ENCODE results near the gene DHX8.

DHX8 gene

DNA sequence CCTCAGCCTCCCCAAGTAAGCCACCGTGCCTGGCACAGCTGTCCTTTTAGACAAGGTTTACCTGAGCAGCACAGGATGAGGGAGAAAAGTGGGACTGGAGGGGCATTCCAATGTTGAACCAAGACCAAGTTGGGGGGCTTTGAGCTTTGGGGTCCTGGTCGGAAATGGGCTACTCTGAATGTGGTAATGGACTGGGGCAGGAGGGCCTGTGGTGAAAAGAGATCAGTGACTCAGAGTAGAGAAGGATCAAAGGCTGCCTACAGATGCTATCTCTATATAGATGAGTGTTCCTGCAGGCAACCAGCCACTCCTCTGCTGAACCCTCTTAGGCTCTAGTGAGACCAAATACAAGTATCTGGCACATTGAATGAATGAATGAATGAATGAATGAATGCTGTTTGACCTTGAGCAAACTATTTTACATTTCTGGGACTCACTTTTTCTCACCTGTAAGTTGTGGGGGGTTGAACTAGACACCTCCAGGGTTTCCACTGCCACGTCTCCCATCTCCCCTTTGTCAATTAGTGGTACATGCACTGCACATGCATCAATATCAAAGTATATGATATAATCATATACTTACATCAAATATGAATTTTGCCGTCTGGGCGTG, 88.7 kb downstream of the DHX8 start:
- DNase-seq (ENCODE audit: low read depth in 2 of 2, low spot score in 1 of 2), result no peak

DNA sequence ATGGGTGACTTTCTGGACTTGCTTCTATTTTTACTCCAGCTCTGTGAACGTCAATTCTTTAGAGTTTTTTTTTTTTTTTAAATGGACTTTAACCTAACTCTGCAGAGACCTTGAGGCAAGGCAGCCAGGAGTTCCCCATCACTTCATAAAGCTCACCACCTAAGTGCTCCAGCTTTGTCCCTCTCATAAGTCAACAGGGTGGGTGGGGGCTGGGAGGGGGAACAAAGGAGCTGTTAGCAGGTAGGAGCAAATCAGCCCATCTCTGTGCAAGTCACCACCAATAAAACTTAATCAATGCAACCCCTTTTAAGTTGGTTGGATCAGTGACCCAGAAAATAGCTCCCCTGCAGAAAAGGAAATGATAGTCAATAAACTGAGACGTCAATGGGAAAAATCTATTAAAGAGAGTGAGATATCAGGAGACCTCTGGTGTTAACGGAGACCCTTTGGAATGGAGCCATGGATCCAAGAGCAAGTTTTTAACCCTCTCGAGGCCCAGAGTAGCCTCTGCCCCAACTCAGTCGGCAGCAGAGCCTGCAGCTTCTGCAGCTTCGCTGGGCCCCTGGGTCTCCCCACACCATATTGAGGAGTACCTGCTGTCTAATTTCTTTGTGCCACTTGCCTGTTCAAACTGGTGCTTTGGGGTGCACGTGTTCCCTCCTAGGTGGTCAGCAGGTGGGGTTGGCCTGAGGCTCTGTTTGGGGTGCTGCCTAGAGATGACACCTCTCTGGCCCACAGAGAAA, 90.0 kb downstream of the DHX8 start:
- no peak for DNase-seq (ENCODE audit: low read depth in 2 of 2, low spot score in 1 of 2)

GRCh38 chr17:43574348-43574747, 90.6 kb downstream of the DHX8 start:
- DNase-seq (ENCODE audit: low read depth in 2 of 2, low spot score in 1 of 2), result no peak

- DNase-seq (ENCODE audit: low read depth in 2 of 2, low spot score in 1 of 2), result no peak
Measured at GRCh38 chr17:43574896-43575525, 91.2 kb downstream of the DHX8 start.
